Pons (tissue), 1 donor: ENCODE data around the gene PEX19.
A peak's percentile ranks its signal among the peaks of the same experiment; 100 is the strongest.
"Not testable (repeated sequence)": the region's sequence is repeated elsewhere in the genome, so short reads cannot be mapped to it uniquely, and the experiment has no call there.

Experiments used
- DNase-seq: peaks from one replicate; pipeline ENCODE4 v3.0.0-alpha.2; 2016; ENCODE audit warnings: low spot score

Gene PEX19, protein sequence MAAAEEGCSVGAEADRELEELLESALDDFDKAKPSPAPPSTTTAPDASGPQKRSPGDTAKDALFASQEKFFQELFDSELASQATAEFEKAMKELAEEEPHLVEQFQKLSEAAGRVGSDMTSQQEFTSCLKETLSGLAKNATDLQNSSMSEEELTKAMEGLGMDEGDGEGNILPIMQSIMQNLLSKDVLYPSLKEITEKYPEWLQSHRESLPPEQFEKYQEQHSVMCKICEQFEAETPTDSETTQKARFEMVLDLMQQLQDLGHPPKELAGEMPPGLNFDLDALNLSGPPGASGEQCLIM

DNA sequence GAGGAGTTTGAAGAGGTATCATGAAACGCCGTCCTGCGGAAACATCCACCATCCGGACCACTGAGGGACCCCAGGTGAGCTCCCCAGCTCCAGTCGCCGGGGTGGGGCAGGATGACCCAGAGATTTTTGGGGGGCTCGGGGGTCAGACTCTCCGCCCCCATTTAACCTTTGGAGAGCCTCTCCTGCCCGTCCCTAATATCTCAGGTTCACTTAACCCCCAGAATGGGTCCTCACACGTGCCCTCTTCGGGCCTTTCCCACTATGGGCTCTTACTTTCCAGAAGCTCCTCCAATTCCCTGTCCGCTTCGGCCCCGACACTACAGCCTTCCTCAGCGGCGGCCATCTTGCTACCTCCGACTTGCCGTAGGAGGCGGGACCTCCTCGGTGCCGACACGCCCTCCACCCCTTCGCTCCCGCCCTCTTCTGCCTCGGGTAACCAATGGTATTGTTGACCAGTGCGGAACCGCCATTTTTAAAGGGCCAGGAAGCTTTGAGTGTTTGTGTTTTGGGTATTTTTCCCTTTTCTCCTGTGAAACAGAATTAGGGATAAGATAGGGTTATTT is at the start of gene PEX19:
Gene PEX19 (minus strand): TSS at position 352 of the 563 bp plus-strand sequence. CDS start 9 bp downstream, at position 343.
- peak; percentile 91 for DNase-seq

- no peak for DNase-seq
Observed at GRCh38 chr1:160332516-160332915, 47.6 kb upstream of the PEX19 start.

DNA sequence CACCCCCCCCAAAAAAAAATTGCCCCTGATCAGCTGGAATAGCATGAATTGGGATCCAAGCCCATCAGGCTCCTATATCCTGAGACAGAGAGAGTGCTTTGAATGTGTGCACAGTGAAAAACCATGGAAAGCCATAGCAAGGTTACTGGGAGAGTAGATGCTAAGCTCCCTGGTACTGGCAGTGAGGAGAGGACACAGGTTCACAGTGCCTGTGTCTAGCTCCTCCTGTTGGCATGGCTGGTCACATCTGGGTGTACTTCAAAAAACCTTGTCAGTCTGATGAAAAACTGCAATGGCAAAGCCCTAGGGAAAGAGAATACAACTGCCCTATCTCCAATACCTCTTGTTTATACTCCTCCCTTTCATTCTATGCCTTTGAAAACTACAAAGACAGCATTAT is 45.2 kb upstream of the PEX19 start:
- DNase-seq = peak; percentile 77

GRCh38 chr1:160328184-160328583 is 43.3 kb upstream of the PEX19 start:
- peak; percentile 96 for DNase-seq

DNA sequence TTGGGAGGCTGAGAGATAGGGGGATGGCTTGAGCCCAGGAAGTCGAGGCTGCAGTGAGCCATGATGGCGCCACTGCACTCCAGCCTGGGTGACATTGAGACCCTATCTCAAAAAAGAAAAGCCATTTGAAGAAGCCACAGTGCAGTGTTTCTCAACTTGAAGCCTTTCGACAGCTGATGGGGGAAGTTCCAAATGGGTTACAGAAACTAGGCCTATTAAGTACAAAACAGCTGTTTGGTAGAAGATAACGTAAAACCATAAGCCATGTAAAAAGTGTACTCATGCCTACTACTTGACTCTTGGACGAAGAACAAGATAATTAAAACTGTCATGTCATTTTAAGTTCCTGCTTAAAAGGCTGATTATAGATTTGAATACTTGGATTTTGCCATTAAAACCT is 41.5 kb upstream of the PEX19 start:
- DNase-seq = no peak

- no peak for DNase-seq
Observed at GRCh38 chr1:160325252-160325651, 40.3 kb upstream of the PEX19 start.

DNA sequence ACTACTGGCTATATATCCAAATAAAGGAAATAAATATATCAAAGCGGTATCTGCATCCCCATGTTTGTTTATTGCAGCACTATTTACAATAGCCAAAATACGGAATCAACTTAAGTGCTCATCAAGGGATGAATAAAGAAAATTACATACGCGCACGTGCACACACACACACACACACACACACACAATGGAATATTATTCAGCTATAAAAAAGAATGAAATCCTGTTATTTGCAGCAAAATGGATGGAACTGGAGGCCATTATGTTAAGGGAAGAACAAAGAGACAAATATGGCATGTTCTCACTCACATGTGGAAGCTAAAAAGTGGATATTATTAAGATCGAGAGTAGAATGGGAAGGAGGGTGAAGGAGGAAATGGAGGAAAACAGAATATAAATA is 37.9 kb upstream of the PEX19 start:
- no peak for DNase-seq

- no peak for DNase-seq
Observed at GRCh38 chr1:160315359-160315758, 30.4 kb upstream of the PEX19 start.

GRCh38 chr1:160309571-160309970 is 24.6 kb upstream of the PEX19 start:
- DNase-seq = no peak

GRCh38 chr1:160309185-160309557 is 24.2 kb upstream of the PEX19 start:
- no peak for DNase-seq

DNA sequence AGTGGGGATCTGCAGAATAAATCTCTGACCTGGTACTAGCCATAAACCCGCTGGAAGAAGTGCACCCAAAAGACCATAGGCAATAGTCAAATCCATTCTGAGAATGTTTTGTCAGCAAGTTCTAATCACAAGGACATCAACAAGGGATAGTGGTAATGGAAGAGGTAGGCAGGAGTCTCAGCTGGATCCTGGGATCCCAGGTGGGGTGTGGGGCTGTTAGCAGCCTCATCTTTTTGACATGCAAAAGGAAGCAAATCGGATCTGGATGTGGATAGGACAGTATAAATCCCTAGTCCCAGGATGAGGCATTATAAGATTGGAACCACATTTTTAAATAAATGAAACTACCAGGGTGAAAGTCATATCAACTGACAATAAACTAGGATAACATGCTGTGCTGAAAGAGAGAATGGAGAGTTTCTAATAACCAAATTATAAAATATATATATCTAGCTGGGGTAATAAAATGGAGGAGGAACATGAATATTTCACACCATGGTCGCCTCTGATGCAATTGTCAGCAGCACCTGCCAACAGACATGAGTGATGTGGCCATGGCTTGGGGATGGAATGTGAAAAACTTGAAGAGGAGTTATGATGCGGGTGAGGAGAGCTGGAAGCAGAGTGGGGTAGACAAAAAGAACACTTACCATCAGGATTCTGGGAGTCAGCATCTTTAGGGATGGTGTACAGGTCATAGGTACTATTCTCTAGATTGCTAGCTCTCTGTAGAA is 23.7 kb upstream of the PEX19 start:
- DNase-seq = no peak

DNA sequence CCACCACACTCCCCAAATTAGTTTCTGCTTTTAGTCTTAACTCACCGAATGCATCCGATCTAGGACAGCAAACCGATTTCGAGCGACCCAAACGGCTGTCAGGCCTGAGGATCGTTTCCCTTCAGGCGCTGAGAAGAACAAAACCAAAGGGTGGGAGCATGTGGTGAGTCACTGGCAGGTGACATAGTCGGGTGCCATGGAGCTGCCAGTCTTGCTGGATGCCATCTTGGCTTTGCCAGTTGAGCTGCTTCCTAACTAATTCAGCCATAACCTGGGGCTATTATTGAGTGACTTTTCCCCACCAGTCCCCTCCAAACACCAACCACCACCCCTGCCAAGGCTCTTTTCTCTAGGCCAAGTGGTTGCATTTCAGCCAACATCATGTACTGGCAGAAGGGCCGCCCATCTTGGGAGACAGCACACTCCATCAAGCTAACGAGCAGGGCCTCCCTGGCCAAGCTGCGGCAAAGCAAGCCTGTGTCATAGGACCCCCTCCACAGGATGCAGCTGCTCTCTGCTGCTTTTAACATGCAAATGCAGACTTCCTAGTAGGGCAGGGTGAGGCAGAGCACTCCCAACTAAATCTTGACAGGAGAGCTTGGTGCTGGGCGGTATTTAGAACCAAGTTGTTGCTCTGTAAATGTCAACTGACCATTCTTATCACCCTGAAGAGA is 22.3 kb upstream of the PEX19 start:
- DNase-seq = no peak

- no peak for DNase-seq
Observed at GRCh38 chr1:160300173-160300572, 15.2 kb upstream of the PEX19 start.

DNA sequence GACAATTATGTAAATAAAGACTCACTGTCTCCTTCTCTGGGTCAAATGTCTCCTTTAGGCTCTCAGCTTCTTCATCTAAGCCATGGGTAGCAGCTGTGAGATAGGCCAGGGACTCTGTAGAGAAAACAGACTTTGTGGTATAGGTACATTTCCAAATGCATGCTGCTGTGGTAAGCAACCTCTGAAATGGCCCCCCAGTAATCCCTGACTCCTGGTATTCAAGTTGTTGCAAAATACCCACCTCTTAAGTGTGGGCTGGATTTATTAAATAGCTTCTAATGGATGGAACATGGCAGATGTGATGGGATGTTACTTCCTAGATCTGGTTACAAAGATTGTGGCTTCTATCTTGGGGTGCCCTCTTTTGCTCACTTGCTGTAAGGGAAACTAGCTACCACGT is 11.1 kb upstream of the PEX19 start:
- DNase-seq = no peak

DNA sequence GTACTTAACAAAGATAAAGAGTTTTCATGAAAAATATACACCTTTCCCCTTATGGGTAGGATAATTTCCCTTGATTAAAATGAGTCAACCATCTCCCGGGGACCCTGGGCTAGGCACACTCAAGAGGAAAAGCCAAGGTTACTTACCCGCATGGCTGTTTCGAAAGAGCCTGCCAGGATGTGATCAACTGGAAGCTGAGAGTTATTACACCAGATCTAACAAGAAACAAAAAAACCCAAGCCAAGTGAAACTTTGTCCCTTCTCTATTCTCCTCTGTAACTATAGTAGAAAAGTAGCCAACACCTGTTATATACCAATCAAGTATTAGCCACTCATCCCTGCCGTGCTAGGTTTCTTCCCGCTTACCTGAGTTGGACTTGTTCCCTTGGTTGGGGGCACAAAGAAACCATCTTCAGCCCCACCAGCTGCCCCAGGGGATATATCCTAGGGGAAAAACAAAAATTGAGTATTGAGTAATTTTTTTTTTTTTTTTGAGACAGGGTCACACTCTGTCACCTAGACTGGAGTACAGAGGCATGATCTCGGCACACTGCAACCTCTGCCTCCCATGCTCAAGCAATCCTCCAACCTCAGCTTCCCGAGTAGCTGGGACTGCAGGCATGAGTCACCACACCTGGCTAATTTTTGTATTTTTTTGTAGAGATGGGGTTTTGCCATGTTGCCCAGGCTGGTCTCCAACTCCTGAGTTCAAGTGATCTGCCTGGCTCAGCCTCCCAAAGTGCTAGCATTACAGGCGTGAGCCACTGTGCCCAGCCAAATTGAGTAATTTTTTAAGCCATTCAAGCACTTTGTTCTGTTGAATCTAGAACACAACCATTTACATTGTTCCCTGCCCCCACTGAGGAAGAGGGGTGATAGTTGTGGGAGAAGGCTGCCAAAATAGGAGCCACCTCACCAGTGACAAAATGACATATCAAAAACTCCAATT is 8.4 kb upstream of the PEX19 start:
- DNase-seq = no peak

DNA sequence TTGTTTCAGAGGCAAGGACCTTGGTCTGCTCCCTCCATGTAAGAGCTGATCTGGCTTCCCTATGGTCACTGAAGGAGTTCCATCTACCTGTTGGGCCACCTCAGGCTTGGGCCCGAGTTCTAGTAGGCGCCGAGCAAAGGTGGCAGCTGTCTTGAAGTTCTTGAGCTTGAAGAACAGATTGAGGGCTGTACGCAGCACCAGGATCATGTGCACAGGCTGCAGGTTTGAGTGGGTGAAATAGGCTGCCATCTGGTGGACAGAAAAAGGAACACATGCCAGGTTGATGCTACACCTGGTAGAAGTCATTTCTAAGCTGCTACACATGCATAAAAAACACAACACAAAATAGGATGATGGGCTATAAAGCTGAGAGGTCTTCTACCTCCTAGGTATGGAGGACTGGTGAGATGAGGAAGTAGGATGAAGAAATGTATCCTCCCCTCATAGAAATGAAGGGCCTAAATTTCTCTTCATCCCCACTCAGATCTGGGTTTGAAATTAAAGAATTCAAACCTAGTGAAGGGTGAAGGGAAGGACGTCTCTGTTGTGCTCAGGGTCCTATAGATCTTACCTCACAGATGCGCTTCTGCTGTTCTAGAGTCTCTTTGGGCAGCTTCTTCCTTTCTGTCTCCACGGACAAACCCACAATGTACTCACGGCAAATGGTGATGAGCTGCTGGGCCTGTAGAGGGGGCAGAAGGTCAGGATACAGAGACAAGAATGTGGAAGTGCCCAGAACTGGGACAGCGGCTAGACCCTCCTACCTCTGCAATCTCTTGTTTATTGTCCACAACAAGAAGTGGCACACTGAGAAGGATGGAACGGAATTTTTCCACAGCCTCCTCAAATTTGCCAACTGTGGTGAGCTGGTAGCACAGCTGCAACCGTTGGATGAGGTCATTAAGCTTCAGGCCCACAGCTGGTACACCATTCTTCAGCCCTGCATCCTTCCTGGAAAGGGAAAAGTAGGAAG is 6.6 kb upstream of the PEX19 start:
- peak; percentile 79 for DNase-seq

GRCh38 chr1:160287769-160288168 is 2.8 kb upstream of the PEX19 start:
- not testable (repeated sequence) for DNase-seq

- no peak for DNase-seq
Observed at GRCh38 chr1:160285506-160285905, 573 bp upstream of the PEX19 start.

DNA sequence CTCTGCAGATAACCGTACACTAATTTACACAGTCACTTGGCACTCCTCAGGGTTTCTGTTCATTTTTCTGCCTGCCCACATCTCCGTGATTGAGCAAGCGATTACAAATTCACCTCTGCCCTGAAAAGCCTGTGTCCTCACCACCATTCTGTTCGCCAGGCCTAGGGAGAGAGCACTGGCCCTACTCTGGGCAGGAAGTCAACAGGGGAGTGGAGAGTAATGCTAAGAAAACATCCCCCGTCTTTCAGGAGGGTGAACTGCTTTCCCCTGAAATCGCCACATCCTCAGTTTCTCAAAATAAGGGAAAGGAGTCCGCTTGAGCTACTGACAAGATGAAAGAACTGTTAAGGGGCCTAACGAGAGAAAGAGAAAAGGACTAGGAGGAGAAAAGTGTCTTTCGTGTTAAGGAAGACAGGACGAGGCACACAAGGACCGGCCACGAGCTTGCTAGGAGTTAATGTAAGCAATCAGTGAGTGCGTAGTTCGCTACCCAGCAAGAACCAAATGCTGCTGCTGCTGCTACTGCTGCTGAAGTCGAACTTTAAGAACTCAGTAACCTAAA is 632 bp downstream of the PEX19 start:
- DNase-seq = no peak

GRCh38 chr1:160282807-160283206 is 2.1 kb downstream of the PEX19 start:
- no peak for DNase-seq
